CD4-positive, alpha-beta T cell treated with Interleukin-10 for 1 hour (primary cell): ENCODE results near the gene TRIM56.
"Not testable (repeated sequence)": the region's sequence is repeated elsewhere in the genome, so short reads cannot be mapped to it uniquely, and the experiment has no call there.

Source experiments
- DNase-seq: peaks from one replicate; pipeline ENCODE4 v3.0.0-alpha.2; 2020

Gene TRIM56

DNA sequence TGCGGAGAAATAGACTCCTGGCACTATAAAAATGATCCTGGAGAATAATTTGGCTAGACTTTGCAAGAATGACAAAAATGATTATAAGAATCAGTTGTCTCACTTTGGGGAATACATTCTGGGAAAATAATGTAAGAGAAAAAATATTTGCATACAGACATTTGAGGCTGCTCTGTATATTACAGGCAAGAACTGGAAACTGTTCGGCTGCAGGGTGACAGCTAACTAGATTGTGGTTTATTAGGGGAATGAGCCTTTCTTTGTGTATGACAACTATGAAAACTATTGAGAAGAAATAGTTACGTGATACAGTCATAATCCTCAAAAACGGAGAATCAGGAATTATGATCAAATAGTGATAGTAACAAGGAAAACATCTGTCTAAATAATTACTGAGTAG, 8.6 kb downstream of the TRIM56 start:
- DNase-seq, result no peak

DNA sequence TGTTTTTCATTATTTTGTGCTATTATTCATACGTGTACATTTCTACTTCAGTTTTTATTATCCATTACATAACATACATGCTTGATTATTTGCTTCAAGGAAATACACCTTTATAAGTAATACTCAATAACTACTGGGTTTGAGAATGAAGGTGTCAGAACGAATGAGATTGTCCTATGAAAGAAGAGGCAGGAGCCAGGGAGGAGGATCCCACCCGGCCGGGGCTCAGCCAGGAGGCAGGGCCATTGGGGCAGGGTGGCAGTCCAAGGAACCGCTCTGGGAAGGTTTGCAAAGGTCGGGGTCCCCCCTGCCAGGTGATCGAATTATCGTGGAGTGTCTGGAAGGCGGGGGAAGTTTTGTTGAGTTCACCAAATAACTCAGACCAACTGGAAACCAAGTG, 9.1 kb downstream of the TRIM56 start:
- DNase-seq, result no peak

DNA sequence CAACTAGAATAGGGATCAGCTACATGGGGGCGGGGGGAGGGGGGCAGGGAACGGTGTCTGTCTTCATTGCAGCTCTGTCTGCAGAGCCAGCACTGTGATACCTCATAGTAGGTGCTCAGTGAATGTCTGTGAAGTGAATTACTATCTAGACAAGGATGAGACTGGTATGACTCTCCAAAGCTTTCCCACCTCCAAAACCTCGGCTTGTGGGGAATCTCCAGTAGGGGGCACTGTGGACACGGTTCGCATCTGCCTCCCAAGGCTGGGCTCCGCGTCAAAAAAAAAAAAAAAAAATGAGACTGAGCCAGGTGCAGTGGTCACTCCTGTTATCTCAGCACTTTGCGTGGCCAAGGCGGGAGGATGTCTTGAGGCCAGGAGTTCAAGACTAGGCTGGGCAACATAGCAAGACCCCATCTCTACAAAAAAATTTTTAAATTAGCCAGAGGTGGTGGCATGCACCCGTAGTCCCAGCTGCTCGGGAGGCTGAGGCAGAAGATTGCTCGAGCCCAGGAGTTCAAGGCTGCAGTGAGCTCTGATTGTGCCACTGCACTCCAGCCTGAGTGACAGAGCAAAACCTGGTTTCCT, 9.6 kb downstream of the TRIM56 start:
- DNase-seq, result peak; percentile 15

DNA sequence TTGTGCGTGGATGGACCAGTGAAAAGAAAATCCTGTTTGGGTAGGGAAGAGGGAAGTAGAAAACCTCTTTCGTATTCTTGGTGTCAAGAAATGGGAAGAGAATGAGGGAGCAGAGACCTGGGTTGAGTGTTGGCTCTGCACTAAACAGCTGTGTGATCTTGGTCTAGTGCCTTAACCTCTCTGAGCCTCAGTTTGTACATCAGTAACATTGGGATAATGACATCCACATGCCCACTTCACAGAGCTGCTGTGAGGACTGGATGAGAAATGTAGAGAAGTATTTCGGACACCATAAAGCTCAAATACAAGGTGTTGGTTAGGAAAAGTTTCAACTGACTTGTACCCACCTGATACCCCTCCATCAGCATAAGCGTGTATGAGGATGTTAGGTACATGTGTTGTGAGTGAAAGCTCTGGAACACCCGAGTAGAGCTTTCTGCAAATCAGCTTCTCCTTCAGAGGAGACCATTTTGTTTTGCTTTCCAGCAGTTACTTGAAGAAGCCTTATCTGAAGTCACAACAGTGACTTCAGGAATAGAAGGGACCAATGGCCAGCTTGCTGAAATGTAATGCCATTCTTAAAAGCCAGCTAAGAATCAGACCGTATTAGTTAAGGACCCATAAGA, 11.2 kb downstream of the TRIM56 start:
- DNase-seq, result no peak

DNA sequence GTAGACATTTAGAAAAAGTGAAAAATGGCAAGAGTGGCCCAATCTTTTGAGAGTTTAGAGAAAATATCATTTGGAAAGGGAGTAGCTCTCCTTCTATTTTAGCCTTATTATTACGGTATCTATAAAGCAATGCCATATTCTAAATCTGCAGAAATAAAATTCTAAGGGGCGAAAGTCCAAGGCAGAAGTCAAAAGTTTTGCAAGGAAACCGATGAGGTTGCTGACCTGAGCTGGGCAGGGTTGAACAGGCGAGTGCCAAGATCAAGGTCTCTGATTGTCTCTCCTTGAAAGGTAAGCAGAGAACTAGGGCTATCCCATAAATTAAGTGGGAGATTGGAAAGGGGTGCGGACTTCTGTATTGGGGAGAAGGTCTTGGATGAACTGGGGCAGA, 11.7 kb downstream of the TRIM56 start:
- DNase-seq, result no peak

DNA sequence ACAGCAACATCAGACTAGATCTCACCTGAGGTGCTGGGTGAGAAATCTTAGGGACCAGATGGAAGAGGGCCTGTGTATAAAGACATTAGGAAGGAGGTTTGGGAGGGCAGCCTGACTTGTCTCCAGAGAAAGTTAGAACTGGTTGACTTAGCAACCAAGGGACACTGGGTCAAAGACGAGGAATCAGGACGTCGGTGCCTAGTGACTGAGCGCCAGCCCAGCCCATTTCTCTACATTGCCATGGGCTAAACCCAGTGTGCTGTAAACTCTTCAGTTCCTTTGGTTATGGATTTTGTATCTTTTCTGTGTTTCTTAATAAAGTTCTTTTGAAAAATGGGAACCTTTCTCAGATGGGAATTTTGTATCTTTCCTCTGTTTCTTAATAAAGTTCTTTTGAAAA, 12.3 kb downstream of the TRIM56 start:
- no peak for DNase-seq

DNA sequence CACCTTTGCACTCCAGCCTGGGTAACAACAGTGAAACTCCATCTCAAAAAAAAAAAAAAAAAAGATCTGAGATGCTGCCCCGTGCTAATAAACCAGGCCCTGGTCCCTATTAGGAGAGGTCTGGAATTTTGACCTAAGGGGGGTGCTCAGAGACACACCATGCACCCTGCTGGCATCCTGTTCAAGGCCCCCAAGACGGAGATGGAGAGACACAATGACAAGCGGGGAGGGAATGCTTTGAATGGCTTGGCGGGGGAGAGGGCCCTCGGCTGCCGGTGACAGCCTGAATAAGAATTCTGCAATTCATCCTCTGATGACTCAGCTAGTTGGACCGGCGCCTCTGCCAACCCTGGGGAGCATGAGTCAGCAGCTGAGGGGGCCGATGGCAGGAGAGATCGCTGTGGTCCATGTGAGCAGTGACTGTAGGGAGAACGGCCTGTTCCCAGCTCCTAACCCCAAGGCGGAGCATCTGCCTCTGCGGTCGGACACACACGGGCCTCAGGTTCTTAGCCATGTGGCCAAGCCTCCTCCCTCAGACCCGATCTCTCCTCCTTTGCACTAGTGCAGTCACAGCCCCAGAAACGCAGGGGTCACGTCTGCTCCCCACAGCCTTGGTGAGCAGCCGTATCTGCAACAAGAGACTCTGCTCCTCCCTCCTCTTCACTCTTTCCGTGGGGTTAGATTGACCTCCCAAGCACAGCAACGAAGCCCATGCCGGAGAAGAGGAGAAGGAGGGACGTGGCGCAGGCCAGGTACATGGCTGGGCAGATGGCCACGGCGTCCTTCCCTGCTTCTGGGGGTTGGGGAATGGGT, 14.9 kb downstream of the TRIM56 start:
- DNase-seq, result peak; percentile 9

DNA sequence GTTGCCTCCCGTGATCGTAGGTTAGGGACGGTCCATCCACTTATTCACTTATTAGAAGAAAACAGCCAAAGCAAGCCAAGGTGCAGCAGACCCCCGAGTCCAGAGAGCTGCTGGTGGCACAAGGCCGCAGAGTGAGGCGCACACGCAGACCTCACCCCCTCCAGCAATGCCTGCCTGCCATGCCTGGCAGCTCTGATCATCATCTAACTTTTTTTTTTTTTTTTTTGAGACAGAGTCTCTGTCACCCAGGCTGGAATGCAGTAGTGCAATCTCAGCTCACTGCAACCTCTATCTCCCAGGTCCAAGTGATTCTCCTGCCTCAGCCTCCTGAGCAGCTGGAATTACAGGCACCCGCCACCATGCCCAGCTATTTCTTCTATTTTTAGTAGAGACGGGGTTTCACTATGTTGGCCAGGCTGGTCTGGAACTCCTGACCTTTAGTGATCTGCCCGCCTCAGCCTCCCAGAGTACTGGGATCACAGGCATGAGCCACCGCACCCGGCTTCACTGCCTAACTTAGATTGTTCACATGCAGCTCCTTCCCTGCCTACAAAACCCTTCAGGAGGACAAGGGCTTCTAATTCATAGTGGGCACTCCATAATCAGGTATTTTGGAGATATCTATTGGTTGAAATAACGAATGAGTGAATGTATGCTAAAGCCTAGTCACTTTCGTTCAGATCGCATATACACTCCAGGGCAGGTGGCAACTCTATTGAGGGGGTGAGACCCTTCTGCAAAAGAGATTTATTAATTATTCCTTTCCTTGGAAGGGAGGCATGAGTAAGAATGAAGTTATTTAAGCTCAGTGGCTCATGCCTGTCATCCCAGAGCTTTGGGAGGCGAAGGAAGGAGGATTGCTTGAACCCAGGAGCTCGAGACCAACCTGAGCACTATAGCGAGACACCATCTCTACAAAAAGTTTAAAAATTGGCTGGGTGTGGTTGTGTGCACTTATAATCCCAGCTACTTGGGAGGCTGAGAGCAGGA, 15.9 kb downstream of the TRIM56 start:
- DNase-seq, result no peak

DNA sequence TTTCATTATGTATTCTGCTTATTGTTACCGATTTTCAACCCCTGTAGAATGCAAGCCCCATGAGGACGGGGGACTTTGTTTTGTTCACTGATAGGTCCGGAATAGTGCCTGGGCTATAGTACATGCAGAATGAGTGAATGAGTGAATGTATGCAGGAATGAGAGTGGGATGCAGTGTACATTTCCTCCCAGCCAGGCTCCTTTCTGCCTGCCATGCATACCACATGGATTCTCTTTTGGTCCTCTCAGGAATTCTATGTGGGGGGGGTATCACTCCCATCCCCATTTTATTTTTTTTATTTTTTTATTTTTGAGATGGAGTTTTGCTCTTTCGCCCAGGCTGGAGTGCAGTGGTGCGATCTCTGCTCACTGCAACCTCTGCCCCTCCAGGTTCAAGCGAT, 16.7 kb downstream of the TRIM56 start:
- DNase-seq, result no peak

DNA sequence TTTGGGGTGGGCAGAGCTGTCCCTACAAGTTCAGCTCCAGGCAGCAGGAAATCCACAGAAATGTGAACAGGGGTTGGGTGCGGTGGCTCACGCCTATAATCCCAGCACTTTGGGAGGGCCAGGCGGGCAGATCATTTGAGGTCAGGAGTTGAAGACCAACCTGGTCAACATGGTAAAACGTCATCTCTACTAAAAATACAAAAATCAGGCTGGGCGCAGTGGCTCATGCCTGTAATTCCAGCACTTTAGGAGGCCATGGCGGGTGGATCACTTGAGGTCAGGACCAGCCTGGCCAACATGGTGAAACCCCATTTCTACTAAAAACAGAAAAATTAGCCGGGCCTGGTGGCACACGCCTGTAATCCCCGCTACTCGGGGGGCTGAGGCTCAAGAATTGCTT, 18.4 kb downstream of the TRIM56 start:
- DNase-seq, result not testable (repeated sequence)

DNA sequence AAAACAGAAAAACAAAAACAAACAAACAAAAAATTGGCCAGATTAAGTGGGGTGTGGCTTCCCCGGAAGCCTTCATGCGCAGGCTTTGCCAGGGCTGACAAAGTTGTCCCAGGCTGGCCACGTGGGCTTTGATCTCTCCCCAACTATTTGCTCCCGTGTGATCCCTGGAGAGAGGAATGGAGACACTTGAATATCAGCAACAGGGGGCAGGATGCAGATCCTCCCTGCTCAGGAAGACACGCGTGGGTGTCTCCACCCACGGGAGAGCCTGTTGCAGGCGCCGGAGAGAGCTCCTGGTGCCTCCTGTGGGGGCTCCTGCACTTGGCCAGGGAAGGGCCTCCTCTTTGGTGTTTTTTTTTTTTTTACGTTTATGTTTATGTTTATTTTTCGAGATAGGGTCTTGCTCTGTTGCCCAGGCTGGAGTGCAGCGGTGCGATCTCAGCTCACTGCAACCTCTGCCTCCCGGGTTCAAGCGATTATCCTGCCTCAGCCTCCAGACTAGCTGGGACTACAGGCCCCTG, 19.0 kb downstream of the TRIM56 start:
- no peak for DNase-seq

DNA sequence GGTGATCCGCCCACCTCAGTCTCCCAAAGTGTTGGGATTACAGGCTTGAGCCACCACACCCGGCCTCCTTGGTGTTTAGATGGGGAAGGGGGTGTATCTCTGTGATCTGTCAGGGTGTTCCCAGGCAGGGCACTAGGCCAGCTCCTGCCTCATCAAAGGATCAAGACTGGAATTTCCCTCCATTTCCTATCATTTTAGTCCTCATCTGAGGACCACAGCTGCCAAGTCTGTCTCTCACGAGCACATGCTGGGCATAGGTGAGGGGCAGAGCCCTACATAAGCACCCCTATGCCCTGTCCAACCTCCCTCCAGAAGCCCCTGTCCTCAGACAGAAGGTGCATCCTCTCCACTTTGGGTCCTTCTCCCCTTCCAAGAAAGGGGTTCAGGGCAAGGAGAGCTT, 19.5 kb downstream of the TRIM56 start:
- DNase-seq, result no peak

DNA sequence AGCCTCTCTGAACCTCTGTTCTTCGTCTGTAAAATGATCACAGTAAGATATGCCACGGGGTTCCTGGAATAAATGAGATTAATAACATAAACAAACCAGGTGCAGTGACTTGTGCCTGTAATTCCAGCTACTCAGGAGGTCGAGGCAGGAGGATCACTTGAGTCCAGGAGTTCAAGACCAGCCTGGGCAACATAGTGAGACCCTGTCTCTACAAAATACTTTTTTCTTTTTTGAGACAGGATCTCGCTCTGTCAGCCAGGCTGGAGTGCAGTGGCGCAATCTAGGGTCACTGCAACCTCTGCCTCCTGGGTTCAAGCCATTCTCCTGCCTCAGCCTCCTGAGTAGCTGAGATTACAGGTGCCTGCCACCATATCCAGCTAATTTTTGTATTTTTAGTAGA, 20.0 kb downstream of the TRIM56 start:
- not testable (repeated sequence) for DNase-seq

DNA sequence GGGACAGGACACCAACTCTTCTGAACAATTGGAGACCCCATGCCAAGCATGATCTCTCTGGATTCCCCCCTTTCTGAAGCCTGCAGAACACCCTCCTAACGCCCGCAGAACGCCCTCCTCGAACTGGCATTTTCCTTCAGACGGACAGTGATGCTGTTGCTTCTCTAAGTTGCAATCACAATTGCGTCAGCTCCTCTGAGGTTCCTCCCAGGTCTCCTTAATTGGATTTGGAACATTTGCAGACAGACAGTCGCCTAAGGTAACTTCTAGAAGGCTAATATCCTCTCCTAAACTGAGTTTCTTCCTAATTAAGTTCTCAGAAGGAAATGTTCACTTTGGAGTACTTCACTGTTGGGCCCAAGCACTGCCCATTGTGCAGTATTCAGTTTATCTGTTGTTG, 21.1 kb downstream of the TRIM56 start:
- no peak for DNase-seq

DNA sequence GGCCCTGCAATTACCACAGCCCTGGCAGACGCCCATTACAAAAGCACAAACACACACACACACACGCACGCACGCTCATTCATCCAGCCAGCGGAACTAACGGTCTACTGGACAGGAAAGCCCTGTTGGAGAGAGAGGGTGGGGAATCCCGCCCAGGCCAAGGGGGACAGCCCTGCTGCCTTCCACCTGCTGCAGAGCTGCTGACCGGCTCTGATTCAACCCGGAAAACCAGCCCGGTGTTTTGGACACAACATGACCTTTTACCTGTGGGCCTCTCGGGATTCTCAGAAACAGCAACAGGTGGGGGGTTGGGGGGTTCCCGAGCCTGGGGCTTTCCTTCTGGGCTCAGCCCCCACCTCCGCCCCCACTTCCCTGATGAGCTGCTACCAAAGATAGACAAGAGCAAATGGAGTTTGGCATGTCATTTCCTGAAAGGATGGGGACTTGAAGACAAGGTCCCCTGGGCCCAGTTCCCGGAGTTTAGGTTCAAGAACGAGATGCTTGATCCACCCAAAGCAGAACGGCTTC, 23.1 kb downstream of the TRIM56 start:
- DNase-seq, result no peak

DNA sequence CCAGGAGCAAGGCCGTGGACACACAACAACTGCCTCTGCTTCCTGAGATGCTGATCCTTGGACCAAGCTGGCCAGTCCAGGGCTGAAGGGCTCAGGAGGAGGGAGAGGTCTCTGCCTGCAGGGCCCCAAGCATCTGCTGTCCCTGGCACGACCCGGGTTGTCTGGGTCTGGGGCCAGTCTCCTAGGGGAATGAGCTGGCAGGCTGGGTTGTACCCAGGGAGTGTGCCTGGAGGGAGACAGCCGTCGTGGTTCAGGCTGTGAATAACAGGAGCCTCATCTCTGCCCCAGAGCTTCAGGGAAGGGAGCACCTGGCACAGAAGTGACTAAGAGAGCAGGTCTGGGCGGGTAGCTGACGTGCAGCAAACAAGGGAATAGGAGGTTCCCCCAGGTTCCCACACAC, 23.7 kb downstream of the TRIM56 start:
- no peak for DNase-seq

DNA sequence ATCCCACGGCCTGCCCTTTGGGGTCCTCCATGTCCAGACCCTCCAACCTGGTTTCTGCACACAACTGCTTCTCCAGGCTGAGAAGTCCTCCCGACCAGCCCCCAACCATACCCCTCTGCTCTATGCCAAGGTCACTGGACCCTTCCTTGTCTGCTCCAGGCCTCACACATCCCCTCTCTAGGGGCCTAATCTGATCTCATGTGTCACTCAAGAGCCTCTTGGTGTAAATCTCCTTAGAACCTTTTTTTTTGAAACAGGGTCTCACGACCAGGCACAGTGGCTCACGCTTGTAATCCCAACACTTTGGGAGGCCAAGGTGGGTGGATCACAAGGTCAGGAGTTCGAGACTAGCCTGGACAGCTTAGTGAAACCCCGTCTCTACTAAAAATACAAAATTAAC, 24.1 kb downstream of the TRIM56 start:
- DNase-seq, result no peak

DNA sequence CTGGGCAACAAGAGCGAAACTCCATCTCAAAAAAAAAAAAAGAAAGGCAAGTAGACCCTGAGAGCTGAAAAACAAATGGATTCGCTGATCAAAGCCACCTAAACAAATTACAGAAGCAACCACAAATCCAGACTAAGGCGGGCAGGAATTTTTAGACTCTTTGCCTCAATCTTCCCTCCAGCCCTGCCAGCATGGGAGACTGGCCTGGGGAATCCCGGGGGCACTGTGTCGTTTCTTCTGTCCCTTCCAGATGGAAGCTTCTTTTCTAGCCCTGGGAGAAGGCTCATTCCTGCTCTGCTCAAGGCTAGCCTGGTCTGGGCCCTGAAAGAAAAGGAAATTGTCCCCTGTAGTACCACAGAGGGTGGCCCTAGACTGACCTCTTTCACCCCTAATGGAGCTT, 26.0 kb downstream of the TRIM56 start:
- DNase-seq, result no peak

DNA sequence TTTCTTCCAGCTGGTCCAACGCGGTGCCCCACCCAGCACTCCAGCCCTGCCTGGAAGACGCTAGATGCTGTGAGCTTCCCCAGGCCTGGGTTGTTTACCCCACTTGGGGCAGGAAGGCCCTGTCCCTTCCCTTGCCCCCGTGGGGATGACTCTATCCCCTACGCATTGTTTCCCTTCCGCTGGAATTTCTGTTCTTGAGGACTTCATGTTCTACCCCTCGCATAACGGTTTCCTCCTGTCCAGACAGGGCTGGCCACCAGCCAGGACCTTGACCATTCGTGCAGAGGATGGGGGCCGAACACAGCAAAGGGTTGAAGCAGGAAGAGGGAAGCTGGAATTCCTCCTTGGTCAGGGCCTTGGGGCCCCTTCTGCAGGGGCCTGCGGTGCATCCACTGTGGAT, 27.0 kb downstream of the TRIM56 start:
- DNase-seq, result no peak

DNA sequence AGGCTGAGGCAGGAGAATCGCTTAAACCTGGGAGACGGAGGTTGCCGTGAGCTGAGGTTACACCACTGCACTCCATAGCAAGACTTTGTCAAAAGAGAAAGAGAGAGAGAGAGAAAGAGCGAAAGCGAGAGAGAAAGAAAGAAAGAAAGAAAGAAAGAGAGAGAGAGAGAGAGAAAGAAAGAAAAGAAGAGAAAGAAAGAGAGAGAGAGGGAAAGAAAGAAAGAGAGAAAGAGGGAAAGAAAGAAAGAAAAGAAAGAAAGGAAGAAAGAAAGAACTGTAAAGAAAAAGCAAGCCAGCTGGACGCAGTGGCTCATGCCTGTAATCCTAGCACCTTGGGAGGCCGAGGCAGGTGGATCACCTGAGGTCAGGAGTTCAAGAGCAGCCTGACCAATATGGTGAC, 27.9 kb downstream of the TRIM56 start:
- DNase-seq, result not testable (repeated sequence)

DNA sequence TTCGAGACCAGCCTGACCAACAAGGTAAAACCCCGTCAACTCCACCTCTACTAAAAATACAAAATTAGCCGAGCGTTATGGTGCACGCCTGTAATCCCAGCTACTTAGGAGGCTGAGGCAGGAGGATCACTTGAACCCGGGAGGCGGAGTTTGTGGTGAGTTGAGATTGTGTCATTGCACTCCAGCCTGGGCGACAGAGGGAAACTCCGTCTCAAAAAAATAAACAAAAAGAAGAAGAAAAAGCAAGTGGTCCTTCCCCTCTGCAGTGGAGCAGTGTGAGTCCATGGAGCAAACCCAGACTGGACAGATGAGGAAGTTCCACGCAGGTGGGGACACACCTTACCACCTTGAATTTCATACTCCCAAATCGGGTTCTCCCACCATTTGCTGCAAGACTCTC, 28.6 kb downstream of the TRIM56 start:
- no peak for DNase-seq

DNA sequence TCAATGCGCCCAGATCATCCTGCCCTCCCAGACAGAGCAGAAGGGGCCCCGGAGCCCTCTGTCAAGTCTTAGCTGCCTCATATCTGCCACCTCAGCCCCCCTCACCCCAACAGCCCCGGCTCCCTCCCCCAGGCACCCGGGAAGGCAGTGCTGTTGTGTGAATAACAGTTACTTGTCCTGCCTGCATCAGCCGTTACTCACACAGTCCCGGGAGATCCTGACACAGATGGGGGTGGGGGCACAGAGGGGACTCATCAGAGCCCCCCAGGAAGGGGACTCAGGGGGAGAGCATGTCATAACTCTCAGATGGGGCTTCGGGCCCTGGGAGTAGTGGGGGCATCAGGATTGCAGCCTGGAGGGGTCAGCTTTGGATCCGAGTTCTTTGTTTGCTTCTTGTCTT, 29.2 kb downstream of the TRIM56 start:
- DNase-seq, result no peak

DNA sequence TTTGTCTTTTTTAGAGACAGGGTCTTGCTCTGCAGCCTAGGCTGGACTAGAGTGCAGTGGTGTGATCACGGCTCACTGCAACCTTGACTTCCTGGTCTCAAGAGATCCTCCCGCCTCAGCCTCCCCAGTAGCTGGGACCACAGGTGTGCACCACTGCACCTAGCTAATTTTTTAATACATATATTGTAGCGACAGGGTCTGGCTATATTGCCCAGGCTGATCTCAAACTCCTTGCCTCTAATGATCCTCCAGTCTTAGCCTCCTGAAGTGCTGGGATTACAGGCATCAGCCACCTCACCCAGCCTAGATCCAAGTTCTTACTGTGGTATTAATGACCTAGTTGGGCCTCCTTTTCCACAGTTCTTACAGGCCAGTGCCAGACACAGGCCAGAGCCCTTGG, 29.9 kb downstream of the TRIM56 start:
- DNase-seq, result no peak
